B cell (primary cell): ENCODE results near the gene PDZRN3.

Source experiments
- EZH2 ChIP-seq: IDR thresholded peaks from 2 replicates; pipeline ENCODE4 v1.6.1; 2012; ENCODE audit warnings: borderline replicate concordance, low read depth, mild to moderate bottlenecking, moderate library complexity, low read length; ENCODE audit not compliant: insufficient read depth, poor library complexity, severe bottlenecking
- TF ChIP-seq, protein P1 (sequence below): fragments of 200-600 bp; IDR thresholded peaks from one replicate; pipeline ENCODE4 v1.8.0; 2022; ENCODE audit warnings: antibody characterized with exemption, mild to moderate bottlenecking

DNA sequence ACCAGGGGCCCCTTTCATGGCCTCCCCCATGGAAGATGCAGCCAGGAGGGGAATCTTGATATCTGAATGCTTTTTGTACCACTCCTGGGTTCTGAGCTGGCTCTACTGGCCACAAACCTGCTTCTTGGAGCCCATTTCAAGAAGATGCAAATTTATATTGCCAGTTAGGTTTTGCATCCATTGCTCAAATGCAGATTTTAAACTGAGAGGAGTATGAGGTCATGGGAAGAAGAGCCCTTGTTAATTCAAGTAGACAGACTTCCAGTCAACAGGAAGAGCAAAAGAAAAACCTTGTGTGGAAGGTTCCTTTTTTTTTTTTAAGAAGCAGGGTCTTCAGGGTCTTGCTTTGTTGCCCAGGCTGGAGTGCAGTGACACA, 133.5 kb downstream of the PDZRN3 start:
- TF ChIP-seq, protein P1, sequence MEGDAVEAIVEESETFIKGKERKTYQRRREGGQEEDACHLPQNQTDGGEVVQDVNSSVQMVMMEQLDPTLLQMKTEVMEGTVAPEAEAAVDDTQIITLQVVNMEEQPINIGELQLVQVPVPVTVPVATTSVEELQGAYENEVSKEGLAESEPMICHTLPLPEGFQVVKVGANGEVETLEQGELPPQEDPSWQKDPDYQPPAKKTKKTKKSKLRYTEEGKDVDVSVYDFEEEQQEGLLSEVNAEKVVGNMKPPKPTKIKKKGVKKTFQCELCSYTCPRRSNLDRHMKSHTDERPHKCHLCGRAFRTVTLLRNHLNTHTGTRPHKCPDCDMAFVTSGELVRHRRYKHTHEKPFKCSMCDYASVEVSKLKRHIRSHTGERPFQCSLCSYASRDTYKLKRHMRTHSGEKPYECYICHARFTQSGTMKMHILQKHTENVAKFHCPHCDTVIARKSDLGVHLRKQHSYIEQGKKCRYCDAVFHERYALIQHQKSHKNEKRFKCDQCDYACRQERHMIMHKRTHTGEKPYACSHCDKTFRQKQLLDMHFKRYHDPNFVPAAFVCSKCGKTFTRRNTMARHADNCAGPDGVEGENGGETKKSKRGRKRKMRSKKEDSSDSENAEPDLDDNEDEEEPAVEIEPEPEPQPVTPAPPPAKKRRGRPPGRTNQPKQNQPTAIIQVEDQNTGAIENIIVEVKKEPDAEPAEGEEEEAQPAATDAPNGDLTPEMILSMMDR: no peak
- no peak for TF ChIP-seq EZH2
